ENCODE measurements around the gene TPBG.

- TF ChIP-seq EZH2phosphoT487 (IDR thresholded peaks at IDR 0.05; ENCODE audit: low read depth, severe bottlenecking, unreplicated experiment) = no peak
- no peak for TF ChIP-seq CTCF (IDR thresholded peaks at IDR 0.05; ENCODE audit: poor library complexity)
Observed at GRCh38 chr6:82362144-82362543, 1.5 kb upstream of the TPBG start.
